ENCODE results near the gene PTPRH.

DNA sequence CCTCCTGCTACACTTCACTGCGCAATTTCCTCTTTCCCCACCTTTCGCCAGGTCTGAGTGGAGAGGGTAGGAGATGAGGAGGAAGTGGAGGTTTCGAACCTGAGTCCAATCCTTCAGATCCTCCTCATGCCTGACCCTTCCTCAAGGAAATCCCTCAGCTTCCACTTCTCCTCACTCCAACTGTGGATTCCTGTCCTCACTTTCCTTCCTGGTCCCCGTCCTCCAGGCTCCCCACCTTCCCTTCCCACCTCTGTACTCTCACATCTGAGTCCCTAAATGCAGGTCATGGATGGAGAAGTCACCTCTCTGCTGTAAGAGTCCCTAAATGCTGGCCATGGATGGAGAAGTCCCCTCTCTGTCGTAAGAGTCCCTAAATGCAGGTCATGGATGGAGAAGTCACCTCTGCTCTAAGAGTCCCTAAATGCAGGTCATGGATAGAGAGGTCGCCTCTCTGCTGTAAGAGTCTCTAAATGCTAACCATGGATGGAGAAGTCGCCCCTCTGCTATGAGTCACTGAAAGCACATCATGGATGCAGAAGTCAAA is 16.2 kb upstream of the PTPRH start:
- TF ChIP-seq FUS (optimal IDR thresholded peaks at IDR 0.05; ENCODE audit: low read depth, low read length) (no peak), EP300 (IDR thresholded peaks at IDR 0.05; ENCODE audit: low read length) (no peak), ZNF143 (CRISPR knock-in tag; IDR thresholded peaks at IDR 0.05) (no peak), BCL6 (CRISPR knock-in tag; IDR thresholded peaks at IDR 0.05) (no peak)

Measured in K562 (cell line).